ENCODE data around the gene PIKFYVE. TPM values are rescaled to one million over a fixed set of nuclear protein-coding genes. Genes with fewer than 3 reads are reported as not detected.

The PIKFYVE gene
- total RNA-seq, 1 experiment from 2014 or later, result 27.2 TPM

- no peak overlapping the region for H4K5ac ChIP-seq (ENCODE audit: insufficient read length, low read depth, low read length)
- no peak overlapping the region for H2BK12ac ChIP-seq (ENCODE audit: insufficient read length, low read depth, low read length)
- no peak overlapping the region for H2BK20ac ChIP-seq (ENCODE audit: low read depth, low read length, poor library complexity, severe bottlenecking)
- H3K56ac ChIP-seq (ENCODE audit: insufficient read length, low read depth, low read length), result no peak overlapping the region
- no peak overlapping the region for H3K9ac ChIP-seq (ENCODE audit: extremely low read depth, insufficient read length, low read length)
- no peak overlapping the region for H2BK120ac ChIP-seq (ENCODE audit: low read depth, low read length, poor library complexity, severe bottlenecking)
- no peak overlapping the region for H2AFZ ChIP-seq (ENCODE audit: low read length)
- H2BK5ac ChIP-seq (ENCODE audit: insufficient read length, low read length), result no peak overlapping the region
- H3K4ac ChIP-seq (ENCODE audit: low read depth, low read length), result no peak overlapping the region
- H3K14ac ChIP-seq (ENCODE audit: insufficient read depth, low read length), result no peak overlapping the region
- Mint-ChIP-seq H3K36me3 (ENCODE audit: insufficient read depth in 1 of 3, low read depth in 3 of 3) (peaks cover 8 to 36% (median 18%) of the 10 kb centered on the region in 3 experiments; a peak in 6 of 7 replicates), H3K9me3 (no peaks in the 10 kb centered on the region), H3K27me3 (ENCODE audit: low read depth) (no peaks in the 10 kb centered on the region), H3K27ac (no peak overlapping the region), H3K4me3 (no peak overlapping the region), H3K4me1 (no peaks in the 10 kb centered on the region)
- H3K27me3 ChIP-seq (ENCODE audit: insufficient read depth, low read length), result no peaks in the 10 kb centered on the region
- no peaks in the 10 kb centered on the region for H3K79me1 ChIP-seq (ENCODE audit: insufficient read depth, low read depth, low read length, poor library complexity, severe bottlenecking)
- H4K8ac ChIP-seq (replicated peaks; ENCODE audit: insufficient read length, low read depth, low read length), result no peak overlapping the region
- no peak for DNase-seq
- H3K79me2 ChIP-seq (ENCODE audit: insufficient read depth, low read length), result no peaks in the 10 kb centered on the region
- no peak overlapping the region for H3K27ac ChIP-seq (ENCODE audit: insufficient read length, low read depth, low read length)
- no CpG with 5 or more reads among the region's 2 CpGs for WGBS (ENCODE audit: extremely low coverage, insufficient read length, low lambda C conversion rate)
- no peak overlapping the region for H2AK5ac ChIP-seq (ENCODE audit: insufficient read length, low read length)
- no peak overlapping the region for H3T11ph ChIP-seq (ENCODE audit: low read length)
- no peaks in the 10 kb centered on the region for H3K4me1 ChIP-seq (ENCODE audit: insufficient read depth, low read length)
- H4K20me1 ChIP-seq (ENCODE audit: control insufficient read depth, insufficient read depth, insufficient read length), result no peaks in the 10 kb centered on the region
- no peak overlapping the region for H2BK15ac ChIP-seq (ENCODE audit: low read depth, low read length)
- no peak overlapping the region for H4K91ac ChIP-seq (ENCODE audit: insufficient read length, low read depth, low read length)
- no peak overlapping the region for H3K4me2 ChIP-seq (ENCODE audit: insufficient read depth, insufficient read length, low read length)
- TF ChIP-seq, protein P1, sequence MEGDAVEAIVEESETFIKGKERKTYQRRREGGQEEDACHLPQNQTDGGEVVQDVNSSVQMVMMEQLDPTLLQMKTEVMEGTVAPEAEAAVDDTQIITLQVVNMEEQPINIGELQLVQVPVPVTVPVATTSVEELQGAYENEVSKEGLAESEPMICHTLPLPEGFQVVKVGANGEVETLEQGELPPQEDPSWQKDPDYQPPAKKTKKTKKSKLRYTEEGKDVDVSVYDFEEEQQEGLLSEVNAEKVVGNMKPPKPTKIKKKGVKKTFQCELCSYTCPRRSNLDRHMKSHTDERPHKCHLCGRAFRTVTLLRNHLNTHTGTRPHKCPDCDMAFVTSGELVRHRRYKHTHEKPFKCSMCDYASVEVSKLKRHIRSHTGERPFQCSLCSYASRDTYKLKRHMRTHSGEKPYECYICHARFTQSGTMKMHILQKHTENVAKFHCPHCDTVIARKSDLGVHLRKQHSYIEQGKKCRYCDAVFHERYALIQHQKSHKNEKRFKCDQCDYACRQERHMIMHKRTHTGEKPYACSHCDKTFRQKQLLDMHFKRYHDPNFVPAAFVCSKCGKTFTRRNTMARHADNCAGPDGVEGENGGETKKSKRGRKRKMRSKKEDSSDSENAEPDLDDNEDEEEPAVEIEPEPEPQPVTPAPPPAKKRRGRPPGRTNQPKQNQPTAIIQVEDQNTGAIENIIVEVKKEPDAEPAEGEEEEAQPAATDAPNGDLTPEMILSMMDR (conservative IDR thresholded peaks at IDR 0.05), result no peak
- H3K18ac ChIP-seq (ENCODE audit: insufficient read length, low read depth, low read length), result no peak overlapping the region
- no peaks in the 10 kb centered on the region for H3K23me2 ChIP-seq (ENCODE audit: insufficient read length, low read depth, low read length, poor library complexity, severe bottlenecking)
- no peaks in the 10 kb centered on the region for H3K9me3 ChIP-seq (ENCODE audit: control insufficient read depth, low read depth, low read length)
- H3K23ac ChIP-seq (ENCODE audit: insufficient read length, low read depth, low read length), result no peak overlapping the region
These were observed 45.3 kb downstream of the PIKFYVE start for GRCh38 chr2:208311321-208311720.
